SJCRH30 (cell line): ENCODE data around the gene CUEDC1. TPM values are rescaled to one million over a fixed set of nuclear protein-coding genes. Genes with fewer than 3 reads are reported as not detected.
A peak's percentile ranks its signal among the peaks of the same experiment; 100 is the strongest.

Source experiments
- DNase-seq, 2 experiments: peaks; one replicate each; pipeline ENCODE4 v3.0.0-alpha.2; 2015 to 2020
- H3K27ac ChIP-seq: fragments of 250-450 bp; sonication (Bioruptor Pico); 2 replicates; pipeline ENCODE4 v1.5.1; 2020; ENCODE audit warnings: mild to moderate bottlenecking, moderate library complexity
- H3K27me3 ChIP-seq: fragments of 250-450 bp; sonication (Bioruptor Pico); 2 replicates; pipeline ENCODE4 v1.5.1; 2020; ENCODE audit warnings: mild to moderate bottlenecking, moderate library complexity
- H3K36me3 ChIP-seq: fragments of 250-450 bp; sonication (Bioruptor Pico); 2 replicates; pipeline ENCODE4 v1.5.1; 2020; ENCODE audit warnings: mild to moderate bottlenecking, moderate library complexity
- H3K4me1 ChIP-seq: fragments of 250-450 bp; sonication (Bioruptor Pico); 2 replicates; pipeline ENCODE4 v1.5.1; 2020; ENCODE audit warnings: mild to moderate bottlenecking, moderate library complexity
- H3K4me3 ChIP-seq: fragments of 250-450 bp; sonication (Bioruptor Pico); 2 replicates; pipeline ENCODE4 v1.5.1; 2020; ENCODE audit warnings: mild to moderate bottlenecking, moderate library complexity
- H3K9me3 ChIP-seq: fragments of 250-450 bp; sonication (Bioruptor Pico); replicated peaks from 2 replicates; pipeline ENCODE4 v1.5.1; 2020; ENCODE audit warnings: mild to moderate bottlenecking, moderate library complexity
- total RNA-seq: library from RNA; depleted of rRNA; stranded (reverse); fragments of >200 nt; shearing (Covaris generic); gene quantifications from 2 replicates; pipeline ENCODE4 v1.2.3, GENCODE V29; 2014

CUEDC1 gene
- total RNA-seq, 1 experiment from 2014 or later, result 14.4 TPM

DNA sequence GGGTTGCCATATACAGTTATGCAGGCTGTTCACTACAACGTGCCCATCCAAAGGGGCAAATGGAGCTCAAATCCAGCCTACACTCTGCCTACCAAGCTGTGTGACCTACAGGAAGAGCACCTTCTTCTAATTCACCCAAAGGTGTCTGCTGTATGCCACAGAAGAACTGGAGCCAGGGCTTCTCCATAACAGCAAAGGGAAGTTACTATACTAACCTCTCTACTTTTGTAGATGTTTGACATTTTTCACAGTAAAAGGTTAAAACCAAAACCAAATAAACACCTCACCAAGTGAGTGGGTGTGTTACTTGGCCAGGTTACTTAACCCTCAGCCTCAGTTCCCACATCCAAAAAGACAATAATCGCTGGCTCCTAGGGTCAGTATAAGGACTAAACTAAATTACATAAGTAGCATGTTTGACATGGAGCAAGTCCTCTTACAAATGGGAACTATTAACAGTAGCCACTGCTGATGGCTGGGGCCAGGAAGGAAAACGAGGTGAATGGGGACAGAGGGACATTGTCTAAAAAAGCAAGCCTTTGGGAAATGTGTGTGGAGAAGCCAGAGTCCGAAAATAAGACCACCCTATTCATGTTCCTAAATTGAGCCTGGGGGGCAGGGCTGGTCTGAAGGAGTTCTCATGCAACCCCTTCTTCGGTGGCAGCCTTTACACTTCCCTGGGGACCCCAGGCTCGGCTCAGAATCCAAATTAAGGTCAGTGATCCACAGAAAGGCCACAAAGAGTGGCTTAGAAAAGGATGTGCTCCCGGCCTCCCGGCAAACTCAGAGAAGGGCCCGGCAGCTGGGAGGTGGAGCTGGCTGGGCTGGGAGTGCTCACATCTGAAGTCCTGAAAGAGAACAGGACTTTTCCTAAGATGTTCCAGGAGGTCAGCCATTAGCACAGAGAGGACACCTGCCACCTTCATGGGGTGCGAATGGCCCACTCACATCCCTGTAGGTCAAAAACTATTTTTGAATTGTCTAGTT, 13.5 kb downstream of the CUEDC1 start:
- Histone ChIP-seq H3K4me1 (peaks cover 61% of the 10 kb centered on the region), H3K9me3 (no peaks in the 10 kb centered on the region), H3K36me3 (no peaks in the 10 kb centered on the region), H3K27me3 (no peaks in the 10 kb centered on the region), H3K4me3 (no peak overlapping the region), H3K27ac (no peak overlapping the region)
- no peak for DNase-seq

DNA sequence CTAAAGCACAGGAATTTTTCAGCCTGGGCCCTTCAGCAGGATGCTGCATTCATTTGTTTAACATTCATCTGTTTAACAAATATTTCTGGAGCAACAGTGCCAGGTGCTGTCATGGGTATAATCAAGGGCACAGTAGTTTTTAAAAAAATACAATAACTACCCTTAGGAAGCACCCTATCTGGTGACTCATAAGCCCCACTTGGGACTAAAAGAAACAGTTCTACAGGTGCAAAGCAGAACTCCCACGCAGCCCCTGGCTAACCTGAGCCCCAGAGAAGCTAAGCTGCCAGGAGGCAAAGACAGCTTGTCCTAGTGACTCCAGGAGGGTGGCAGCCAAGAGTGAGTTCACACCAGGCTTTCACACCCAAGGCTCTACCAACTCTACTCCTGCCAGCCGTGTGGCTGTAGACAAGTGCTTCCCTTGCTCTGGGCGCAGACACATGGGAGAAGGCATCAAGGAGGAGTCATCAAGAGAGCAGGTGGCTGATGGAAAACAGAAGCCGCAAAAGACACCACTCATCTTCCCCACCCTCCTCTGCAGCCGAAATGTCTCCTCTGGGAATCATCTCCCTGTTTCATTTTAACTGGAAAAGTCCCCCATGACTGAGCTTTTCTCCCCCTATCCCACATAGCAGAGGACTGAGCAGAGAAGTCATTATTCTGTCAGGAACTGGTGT, 14.4 kb downstream of the CUEDC1 start:
- Histone ChIP-seq H3K27ac (peak overlapping the region; percentile 12; the same call in 1 of the 2 replicates), H3K4me3 (no peak overlapping the region), H3K36me3 (no peaks in the 10 kb centered on the region), H3K4me1 (peaks cover 60% of the 10 kb centered on the region), H3K9me3 (no peaks in the 10 kb centered on the region), H3K27me3 (no peaks in the 10 kb centered on the region)
- DNase-seq, result no peak

DNA sequence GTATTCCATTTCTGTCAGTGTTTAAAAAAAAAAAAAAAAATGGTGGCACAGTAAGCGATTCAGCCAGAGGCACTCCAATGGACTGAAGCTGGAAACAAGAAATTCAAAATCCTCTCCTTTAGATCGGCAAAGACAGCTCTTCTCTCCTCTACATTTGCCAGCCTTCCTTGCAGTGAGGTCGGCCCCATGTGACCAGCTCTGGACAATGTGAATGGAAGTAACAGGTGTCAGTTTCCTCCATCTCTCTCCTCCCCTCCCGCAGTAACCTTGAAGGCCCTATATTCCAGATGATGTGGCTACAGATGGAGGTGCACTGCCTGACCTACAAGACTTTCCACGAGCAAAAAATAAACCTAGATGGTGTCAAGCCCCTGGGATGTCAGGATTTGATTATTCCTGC, 15.0 kb downstream of the CUEDC1 start:
- peaks cover 59% of the 10 kb centered on the region for H3K4me1 ChIP-seq
- no peak overlapping the region for H3K4me3 ChIP-seq
- no peaks in the 10 kb centered on the region for H3K27me3 ChIP-seq
- peak overlapping the region; percentile 12; the same call in 1 of the 2 replicates for H3K27ac ChIP-seq
- H3K36me3 ChIP-seq, result no peaks in the 10 kb centered on the region
- H3K9me3 ChIP-seq, result no peaks in the 10 kb centered on the region
- peak; percentile 50 to 74 for DNase-seq

DNA sequence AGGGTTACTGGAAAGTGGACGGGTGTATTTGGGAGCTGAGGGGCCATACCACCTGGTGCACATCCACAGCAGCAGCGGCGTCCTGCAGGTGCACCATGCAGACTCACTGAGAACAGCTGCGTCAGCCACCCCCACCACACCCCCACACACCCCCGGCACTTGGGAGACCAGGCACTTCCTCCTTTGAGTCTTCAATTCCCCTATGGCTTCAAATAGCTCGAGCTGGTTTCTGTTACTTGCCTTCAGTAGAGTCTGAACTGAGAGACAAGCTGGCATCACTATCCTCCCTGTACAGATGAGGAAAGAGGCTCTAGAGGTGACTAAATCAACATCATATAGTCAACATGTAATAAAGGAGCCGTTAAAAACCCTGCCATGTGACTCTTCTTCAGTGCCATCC, 15.4 kb downstream of the CUEDC1 start:
- peak in 1 of 2 experiments; percentile 41 for DNase-seq
- Histone ChIP-seq H3K4me3 (no peak overlapping the region), H3K27ac (peak overlapping the region; percentile 12; the same call in 1 of the 2 replicates), H3K36me3 (no peaks in the 10 kb centered on the region), H3K9me3 (no peaks in the 10 kb centered on the region), H3K4me1 (peaks cover 59% of the 10 kb centered on the region), H3K27me3 (no peaks in the 10 kb centered on the region)

DNA sequence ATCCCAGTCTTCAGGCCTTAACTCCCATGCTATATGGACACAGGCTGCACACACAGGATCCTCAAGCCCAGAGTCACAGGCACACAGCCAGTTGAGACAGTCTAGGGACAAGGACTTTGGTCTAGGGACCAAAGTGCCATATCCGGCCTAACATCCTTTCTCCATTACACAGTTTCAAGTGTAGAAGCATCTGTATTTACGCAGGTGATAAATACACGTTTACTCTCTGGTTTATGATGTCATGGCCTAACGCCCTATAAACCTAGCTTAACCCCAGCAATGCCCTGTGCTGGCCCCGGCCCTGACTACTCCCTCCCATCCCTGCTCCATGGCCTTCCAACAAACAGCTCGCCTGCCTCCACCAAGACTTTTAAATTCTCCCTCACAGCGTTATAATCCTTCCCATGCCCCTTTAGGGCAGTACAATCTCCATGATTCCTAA, 17.1 kb downstream of the CUEDC1 start:
- H3K4me3 ChIP-seq, result no peak overlapping the region
- no peak overlapping the region for H3K27ac ChIP-seq

DNA sequence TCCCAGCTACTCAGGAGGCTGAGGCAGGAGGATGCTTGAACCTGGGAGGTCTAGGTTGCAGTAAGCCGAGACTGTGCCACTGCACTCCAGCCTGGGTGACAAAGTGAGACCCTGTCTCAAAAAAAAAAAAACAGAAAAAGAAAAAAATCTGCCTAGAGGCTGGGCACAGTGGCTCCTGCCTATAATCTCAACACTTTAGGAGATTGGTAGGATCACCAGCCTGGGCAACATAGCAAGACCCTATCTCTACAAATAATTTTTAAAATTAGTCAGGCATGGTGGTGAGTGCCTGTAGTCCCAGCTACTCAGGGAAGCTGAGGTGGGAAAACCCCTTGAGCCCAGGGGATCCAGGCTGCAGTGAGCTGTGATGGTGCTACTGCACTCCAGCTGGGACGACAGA, 17.7 kb downstream of the CUEDC1 start:
- Histone ChIP-seq H3K4me1 (peaks cover 44% of the 10 kb centered on the region), H3K27me3 (no peaks in the 10 kb centered on the region), H3K36me3 (no peaks in the 10 kb centered on the region), H3K4me3 (no peak overlapping the region), H3K27ac (no peak overlapping the region), H3K9me3 (no peaks in the 10 kb centered on the region)
- no peak for DNase-seq

More for the DNA sequence above, 17.1 kb downstream of the CUEDC1 start:
- DNase-seq, result no peak
- Histone ChIP-seq H3K36me3 (no peaks in the 10 kb centered on the region), H3K9me3 (no peaks in the 10 kb centered on the region), H3K4me1 (peaks cover 48% of the 10 kb centered on the region), H3K27me3 (no peaks in the 10 kb centered on the region)

DNA sequence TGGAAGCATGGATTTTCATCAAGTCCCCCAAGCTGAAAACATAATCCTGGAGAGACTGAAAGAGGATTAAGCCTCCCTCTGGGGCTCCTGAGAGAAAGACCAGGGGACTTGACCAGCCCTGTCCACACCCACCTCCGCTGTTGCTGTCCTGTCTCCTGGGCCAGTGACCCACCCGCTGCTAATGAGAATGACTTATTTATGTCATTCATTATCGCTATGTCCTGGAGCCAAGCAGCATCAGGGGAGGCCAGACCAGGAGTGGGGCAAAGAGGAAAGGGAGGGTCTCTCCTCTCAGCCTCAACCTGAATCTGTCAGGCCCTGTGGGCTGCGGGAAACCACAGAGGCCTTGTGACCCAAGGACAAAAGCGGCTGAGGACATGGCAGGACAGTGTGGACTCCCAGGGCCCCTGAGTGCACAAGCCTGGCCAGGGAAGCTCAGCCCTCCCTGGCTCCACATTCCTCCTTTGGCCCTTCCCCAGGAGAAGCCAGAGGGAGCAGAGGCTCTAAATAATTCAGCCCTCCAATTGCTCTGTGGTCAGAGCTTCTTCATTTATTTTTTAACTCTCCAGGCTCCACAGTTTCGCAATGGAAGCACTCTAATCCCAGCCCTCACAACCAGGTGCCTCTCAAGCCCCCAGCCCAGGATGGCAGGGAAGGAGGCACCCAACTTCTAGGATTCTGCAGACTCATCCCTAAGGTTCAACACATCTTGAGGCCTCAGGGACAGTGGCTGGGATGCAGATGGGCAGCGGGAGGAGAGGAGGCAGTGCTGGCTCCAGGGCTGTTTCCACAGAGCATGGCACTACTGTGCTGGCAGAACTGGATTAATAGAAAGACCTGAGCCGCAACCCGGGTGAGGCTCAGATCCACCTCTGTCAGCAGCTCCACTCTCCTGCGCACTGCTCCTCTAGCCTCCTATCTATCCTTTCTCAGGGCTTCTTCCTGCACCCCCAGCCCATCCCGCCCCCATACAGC, 19.1 kb downstream of the CUEDC1 start:
- peak in 1 of 2 experiments; percentile 61 for DNase-seq
- Histone ChIP-seq H3K4me1 (peaks cover 34% of the 10 kb centered on the region), H3K27me3 (no peaks in the 10 kb centered on the region), H3K36me3 (no peaks in the 10 kb centered on the region), H3K27ac (peak overlapping the region; percentile 71), H3K4me3 (peak overlapping the region; percentile 26), H3K9me3 (no peaks in the 10 kb centered on the region)

DNA sequence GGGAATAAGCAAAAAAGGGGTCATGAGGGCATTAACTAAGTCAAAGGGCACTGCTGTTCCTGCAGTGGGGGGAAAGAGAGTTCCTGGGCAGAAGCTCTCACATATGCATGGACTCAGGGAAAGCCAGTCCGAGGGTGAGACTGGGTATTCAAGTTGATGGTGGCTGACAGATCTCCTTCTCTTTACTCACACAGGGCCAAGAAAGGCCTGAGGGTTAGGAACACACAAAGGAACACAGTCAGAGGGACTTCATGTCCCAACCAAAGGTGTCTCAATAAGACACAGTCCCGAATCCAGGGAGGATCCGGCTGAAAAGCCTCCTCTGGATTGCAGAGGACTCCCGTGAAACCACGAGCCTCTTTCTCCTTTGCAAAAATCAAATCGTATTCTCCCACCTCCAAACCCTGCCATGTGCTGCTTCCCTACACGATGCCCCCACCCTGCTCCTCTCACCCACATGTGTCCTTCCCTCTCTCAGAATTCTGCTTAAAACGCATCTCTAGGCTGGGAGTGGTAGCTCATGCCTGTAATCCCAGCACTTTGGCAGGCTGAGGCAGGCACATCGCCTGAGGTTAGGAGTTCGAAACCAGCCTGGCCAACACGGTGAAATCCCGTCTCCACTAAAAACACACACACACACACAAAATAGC, 23.6 kb downstream of the CUEDC1 start:
- Histone ChIP-seq H3K27ac (no peak overlapping the region), H3K27me3 (no peaks in the 10 kb centered on the region), H3K36me3 (no peaks in the 10 kb centered on the region), H3K9me3 (no peaks in the 10 kb centered on the region), H3K4me3 (no peak overlapping the region), H3K4me1 (peaks cover 32% of the 10 kb centered on the region)
- DNase-seq, result no peak

DNA sequence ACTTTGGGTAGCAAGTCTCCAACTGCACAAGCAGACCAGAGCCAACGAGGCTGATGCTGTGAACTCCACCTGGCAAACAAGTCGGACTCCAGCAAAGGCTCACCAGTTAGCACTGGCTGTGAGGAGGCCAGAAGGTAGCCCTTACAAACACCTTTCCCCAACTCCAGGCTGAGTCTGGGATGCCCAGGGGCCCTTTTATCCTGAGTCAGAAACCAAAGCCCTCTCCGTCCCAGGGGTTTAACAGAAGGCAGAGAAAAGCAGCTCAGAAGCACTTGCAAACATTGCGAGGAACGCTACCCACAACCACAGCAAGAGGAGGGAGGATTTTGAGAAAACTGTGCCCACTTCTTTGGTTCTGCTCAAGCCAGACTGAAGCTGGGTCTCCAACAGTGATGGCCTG, 25.0 kb downstream of the CUEDC1 start:
- no peaks in the 10 kb centered on the region for H3K36me3 ChIP-seq
- no peaks in the 10 kb centered on the region for H3K9me3 ChIP-seq
- H3K4me1 ChIP-seq, result peaks cover 36% of the 10 kb centered on the region
- DNase-seq, result no peak
- H3K27me3 ChIP-seq, result no peaks in the 10 kb centered on the region
- no peak overlapping the region for H3K4me3 ChIP-seq
- H3K27ac ChIP-seq, result no peak overlapping the region

DNA sequence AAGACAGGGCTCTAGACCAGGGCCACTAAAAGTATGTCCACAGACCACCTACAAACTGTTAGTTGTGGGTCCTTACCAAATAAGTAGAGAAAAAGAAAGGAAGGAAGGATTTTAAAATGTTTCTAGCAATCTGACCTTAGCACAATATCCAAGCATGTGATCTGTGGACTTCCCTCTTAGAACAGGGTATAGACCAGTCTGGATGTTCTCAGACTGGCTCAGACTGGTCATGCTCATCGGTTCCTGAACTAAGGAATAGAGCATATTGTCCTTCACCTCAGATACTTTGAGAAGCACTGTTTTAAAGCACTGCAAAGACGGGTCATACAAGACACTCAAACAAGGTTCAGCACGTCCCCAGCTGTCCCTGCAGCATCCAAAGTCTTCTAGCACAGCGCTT, 25.8 kb downstream of the CUEDC1 start:
- no peaks in the 10 kb centered on the region for H3K27me3 ChIP-seq
- no peaks in the 10 kb centered on the region for H3K9me3 ChIP-seq
- H3K4me1 ChIP-seq, result peaks cover 36% of the 10 kb centered on the region
- H3K36me3 ChIP-seq, result no peaks in the 10 kb centered on the region
- no peak overlapping the region for H3K27ac ChIP-seq
- DNase-seq, result no peak
- no peak overlapping the region for H3K4me3 ChIP-seq

DNA sequence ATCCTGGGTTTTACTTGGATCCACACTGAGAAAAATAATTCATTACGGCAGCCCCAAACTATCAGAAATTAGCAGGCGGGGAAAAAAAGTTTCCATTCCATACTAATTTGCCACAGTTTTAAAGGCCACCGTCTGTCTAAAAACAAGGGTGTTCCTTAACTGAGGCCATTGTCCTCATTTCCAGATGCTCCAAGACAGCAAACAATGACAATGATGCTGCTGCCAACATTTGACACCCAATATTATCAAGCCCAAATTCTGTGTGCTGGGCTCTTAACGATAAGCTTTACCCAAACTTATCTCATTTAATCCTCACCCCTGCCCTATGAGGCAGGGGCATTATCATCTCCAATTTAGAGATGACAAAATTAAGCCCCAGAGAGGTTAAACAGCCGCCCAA, 26.3 kb downstream of the CUEDC1 start:
- Histone ChIP-seq H3K4me1 (peaks cover 41% of the 10 kb centered on the region), H3K36me3 (no peaks in the 10 kb centered on the region), H3K27ac (no peak overlapping the region), H3K4me3 (no peak overlapping the region), H3K27me3 (no peaks in the 10 kb centered on the region), H3K9me3 (no peaks in the 10 kb centered on the region)
- DNase-seq, result no peak

DNA sequence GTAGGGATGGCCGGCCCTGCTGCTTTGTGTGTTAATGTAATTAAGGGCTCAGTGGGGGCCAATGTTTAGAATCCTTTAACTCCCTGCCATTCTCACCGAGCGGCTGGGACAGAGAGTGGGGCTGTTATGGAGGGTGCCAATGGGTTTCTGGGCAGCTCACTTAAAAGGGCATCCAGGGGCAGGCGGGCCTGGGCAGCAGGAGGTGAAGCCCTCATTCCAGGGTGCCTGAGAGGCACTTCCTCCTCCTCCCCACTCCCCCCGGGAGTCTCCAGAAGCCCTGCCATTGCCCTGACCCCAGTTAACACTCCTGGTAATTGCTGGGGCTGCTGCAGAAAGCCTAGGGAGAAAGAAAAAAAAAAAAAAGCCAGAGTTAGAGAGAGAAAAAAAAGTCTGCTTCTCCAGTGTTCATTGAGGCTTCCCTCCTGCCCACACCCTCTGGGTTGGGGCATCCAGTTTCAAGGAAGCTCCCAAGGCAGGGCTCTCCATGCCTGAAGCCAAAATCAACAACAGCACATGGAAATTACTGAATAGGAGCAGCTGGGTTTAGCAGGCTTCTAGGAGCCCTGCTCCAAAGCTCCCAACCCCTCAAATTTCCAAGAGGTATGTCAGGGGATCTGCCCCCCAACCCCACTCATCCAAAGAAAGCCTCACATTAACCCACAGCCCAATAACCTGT, 28.0 kb downstream of the CUEDC1 start:
- H3K9me3 ChIP-seq, result no peaks in the 10 kb centered on the region
- peaks cover 42% of the 10 kb centered on the region for H3K4me1 ChIP-seq
- H3K27me3 ChIP-seq, result no peaks in the 10 kb centered on the region
- no peak overlapping the region for H3K4me3 ChIP-seq
- H3K27ac ChIP-seq, result peak overlapping the region; percentile 52
- H3K36me3 ChIP-seq, result no peaks in the 10 kb centered on the region
- peak; percentile 84 to 92 for DNase-seq

DNA sequence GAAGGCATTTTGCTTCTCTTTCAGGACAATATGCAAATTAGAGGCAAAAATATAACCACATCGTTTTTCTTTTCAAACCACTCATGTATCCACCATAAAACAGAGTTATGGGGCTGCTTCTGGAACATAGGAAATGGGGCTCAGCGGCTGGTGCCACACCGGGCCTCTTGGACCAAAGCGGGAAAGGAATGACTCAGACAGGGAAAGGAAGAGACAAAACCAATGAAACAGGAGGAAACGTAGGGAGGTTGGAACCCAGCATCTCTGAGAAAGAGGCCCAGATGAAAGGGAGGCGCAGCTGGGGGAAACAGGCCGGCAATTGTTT, 28.5 kb downstream of the CUEDC1 start:
- Histone ChIP-seq H3K27ac (peak overlapping the region; percentile 52), H3K9me3 (no peaks in the 10 kb centered on the region), H3K4me1 (peaks cover 43% of the 10 kb centered on the region), H3K27me3 (no peaks in the 10 kb centered on the region), H3K4me3 (no peak overlapping the region), H3K36me3 (no peaks in the 10 kb centered on the region)
- DNase-seq, result no peak
